Measurements from ENCODE around the gene LSMEM2.
"Not testable (repeated sequence)": the region's sequence is repeated elsewhere in the genome, so short reads cannot be mapped to it uniquely, and the experiment has no call there.

The LSMEM2 gene

GRCh38 chr3:50260942-50261441, 17.9 kb upstream of the LSMEM2 start:
- no peak for DNase-seq (ENCODE audit: low read depth)
- peak overlapping the region; percentile 60 for H3K4me3 ChIP-seq (ENCODE audit: low read length)
- TF ChIP-seq CTCF (conservative IDR thresholded peaks at IDR 0.05; ENCODE audit: low read length), result no peak

GRCh38 chr3:50261505-50261904, 17.4 kb upstream of the LSMEM2 start:
- TF ChIP-seq CTCF (conservative IDR thresholded peaks at IDR 0.05; ENCODE audit: low read length), result no peak
- H3K4me3 ChIP-seq (ENCODE audit: low read length), result no peak overlapping the region
- no peak for DNase-seq (ENCODE audit: low read depth)

DNA sequence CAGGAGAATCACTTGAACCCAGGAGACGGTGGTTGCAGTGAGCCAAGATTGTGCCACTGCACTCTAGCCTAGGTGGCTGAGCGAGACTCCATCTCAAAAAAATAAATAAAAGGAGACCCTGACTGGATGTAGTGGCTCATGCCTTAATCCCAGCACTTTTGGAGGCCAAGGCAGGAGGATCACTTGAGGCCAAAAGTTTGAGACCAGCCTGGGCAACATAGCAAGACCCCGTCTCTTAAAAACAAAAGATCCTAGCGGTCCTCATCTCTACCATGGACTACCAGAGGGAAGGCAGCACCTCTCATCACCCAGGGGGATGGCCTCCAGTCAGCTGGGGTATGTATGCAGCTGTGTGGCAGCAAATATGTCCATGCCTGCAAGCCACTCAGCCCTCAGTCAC, 16.7 kb upstream of the LSMEM2 start:
- DNase-seq (ENCODE audit: low read depth), result not testable (repeated sequence)

GRCh38 chr3:50262778-50263177, 16.1 kb upstream of the LSMEM2 start:
- TF ChIP-seq CTCF (conservative IDR thresholded peaks at IDR 0.05; ENCODE audit: low read length), result no peak
- no peak overlapping the region for H3K4me3 ChIP-seq (ENCODE audit: low read length)

More for the DNA sequence above, 16.7 kb upstream of the LSMEM2 start:
- H3K4me3 ChIP-seq (ENCODE audit: low read length), result not testable (repeated sequence)

DNA sequence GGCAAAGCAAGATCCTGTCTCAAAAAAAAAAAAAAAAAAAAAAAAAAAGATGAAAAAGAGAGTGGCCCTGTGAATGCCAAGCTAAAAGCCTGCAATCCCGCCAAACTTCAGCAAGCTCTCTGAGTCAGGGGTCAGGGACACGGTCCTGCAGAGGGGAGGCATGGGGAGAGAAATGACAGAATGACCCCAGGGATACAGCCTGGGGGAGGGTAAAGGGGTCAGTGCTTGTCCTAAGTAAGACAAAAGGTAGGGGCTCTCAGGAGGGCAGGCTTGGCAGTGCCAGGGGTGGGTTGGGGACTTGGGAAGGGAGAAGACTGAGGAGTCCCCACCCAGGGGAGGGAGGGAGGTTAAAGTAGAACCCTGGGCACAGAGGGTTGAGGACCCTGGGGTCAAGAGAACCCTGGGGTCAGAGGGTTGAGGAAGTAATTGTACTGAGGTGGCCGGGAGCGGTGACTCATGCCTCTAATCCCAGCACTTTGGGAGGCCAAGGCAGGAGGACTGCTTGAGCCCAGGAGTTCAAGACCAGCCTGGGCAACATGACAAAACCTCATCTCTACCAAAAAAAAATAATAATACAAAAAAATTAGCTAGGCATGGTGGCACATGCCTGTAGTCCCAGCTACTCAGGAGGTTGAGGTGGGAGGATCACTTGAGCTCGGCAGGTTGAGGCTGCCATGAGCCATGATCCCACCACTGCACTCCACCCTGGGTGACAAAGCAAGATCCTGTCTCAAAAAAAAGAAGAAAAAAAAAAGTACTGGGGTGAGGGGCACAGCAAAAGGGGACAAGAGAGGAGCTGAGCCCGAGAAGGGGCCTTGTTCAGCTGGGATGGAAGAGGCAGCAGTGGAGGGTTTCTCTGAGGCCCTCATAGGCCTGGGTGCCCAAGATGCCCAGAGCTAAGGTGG, 15.2 kb upstream of the LSMEM2 start:
- TF ChIP-seq CTCF (conservative IDR thresholded peaks at IDR 0.05; ENCODE audit: low read length), result no peak
- no peak overlapping the region for H3K4me3 ChIP-seq (ENCODE audit: low read length)
- no peak for DNase-seq (ENCODE audit: low read depth)

More at GRCh38 chr3:50262778-50263177, 16.1 kb upstream of the LSMEM2 start:
- DNase-seq (ENCODE audit: low read depth), result no peak

DNA sequence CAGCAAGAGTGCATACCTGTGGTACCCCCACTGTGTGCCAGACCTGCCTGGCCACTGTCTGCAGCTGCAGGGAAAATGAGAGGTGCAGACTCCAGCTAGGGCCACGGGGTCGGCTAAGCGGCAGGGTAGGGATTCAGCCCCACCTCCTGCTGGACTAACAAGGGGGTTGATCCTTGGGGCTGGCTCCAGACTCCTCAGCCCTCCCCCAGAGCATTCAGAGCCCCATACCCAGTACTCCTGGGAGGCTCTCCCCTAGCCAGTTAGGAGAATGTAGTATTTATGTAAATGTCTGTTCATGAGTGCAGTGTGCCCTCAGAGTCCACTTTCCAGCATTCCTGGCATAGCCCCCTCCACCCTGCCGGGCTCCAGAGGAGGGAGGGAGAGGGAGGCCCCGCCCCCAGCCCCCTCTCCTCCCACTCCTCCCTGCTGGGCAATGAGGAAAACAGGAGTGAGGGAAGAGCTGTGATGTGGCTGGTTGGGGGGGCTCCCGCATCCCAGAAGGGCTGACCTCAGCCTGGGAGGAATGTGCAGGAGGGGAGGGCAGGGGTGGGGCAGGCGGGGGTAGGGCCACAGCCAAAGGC, 14.4 kb upstream of the LSMEM2 start:
- H3K4me3 ChIP-seq (ENCODE audit: low read length), result no peak overlapping the region; the same call in 1 of the 2 replicates
- DNase-seq (ENCODE audit: low read depth), result peak; percentile 94
- TF ChIP-seq CTCF (conservative IDR thresholded peaks at IDR 0.05; ENCODE audit: low read length), result no peak

DNA sequence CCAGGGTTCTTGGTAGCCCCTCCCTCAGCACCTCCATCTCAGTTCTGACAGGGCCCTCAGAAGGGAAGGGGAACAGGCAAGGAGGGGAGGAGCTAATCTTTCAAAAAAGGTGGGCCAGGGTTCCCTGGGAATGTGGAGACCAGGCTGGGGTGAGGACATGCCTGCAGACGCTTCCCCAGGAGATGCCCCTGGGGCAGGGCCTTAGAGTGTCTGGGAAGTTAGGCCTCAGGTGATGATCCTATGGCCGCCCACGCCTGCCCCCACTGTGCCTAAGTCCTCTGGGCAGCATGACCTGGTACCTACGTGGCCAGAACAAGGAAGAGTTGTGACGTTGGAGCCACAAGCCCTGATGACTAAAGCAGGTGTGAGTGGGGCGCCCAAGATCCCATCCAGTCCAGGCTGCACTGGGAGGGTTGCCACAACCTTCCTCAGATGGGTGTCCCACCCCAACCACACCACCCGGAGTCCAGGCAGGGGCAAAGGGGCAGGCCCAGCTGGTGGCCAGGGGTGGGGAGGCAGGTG, 13.9 kb upstream of the LSMEM2 start:
- no peak for DNase-seq (ENCODE audit: low read depth)
- no peak for TF ChIP-seq CTCF (conservative IDR thresholded peaks at IDR 0.05; ENCODE audit: low read length)
- H3K4me3 ChIP-seq (ENCODE audit: low read length), result no peak overlapping the region; the same call in 1 of the 2 replicates
